Activated CD8-positive, alpha-beta memory T cell treated with anti-CD3 and anti-CD28 coated beads, Interleukin-2, amount 50 U/mL, for 24 hours (primary cell): Measurements from ENCODE around the gene PCDHGC5.

Experiments used
- DNase-seq: peaks from one replicate; pipeline ENCODE4 v3.0.0-alpha.2; 2020; ENCODE audit errors: extremely low read depth

The PCDHGC5 gene

DNA sequence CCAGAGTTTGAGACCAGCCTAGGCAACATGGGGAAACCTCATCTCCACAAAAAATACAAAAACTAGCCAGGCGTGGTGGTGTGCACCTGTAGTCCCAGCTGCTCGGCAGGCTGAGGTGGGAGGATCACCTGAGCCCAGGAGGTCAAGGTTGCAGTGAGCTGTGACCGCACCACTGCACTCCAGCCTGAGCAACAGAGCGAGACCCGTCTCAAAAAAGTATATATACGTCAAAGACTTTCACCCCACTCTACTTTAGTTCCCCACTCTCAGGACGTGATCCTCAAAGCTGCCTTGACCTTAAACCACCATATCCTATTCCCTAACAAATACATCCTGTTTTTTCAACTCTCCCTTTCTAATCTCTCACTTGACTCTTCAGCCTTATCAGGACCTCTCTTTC is 41.0 kb downstream of the PCDHGC5 start:
- no peak for DNase-seq

DNA sequence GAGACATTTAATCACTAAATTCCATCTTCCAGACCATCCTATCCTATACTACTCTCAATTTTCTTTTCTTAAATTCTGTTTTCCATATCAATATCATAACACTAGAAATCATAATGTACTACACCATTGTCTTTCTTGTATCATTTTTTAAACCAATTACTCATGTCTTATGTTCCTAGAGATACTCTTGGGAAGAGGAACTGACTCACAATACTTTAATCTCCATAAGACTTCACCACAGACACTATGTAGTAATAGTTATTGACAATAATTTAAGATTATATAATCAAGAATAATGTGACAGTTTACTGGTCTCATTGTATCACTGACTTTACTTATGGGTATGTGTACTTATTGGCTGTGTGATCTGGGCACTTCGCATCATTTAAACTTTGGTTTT is 43.8 kb downstream of the PCDHGC5 start:
- no peak for DNase-seq

DNA sequence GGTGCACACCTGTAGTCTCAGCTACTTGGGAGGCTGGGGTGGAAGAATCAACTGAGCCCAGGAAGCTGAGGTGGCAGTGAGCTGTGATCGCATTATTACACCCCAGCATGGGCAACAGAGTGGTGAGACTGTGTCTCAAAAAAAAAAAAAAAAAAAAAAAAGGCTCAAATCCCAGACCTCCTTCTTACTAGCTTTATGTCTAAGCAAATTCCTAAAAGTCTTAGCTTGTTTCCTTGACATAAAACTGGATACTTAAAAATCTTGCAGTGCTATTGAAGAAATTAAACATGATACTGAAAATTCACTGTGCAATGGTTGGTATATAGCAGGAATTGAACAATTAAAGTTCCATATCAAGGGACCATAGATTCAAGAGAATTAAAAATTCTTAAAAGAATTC is 45.0 kb downstream of the PCDHGC5 start:
- DNase-seq = no peak

DNA sequence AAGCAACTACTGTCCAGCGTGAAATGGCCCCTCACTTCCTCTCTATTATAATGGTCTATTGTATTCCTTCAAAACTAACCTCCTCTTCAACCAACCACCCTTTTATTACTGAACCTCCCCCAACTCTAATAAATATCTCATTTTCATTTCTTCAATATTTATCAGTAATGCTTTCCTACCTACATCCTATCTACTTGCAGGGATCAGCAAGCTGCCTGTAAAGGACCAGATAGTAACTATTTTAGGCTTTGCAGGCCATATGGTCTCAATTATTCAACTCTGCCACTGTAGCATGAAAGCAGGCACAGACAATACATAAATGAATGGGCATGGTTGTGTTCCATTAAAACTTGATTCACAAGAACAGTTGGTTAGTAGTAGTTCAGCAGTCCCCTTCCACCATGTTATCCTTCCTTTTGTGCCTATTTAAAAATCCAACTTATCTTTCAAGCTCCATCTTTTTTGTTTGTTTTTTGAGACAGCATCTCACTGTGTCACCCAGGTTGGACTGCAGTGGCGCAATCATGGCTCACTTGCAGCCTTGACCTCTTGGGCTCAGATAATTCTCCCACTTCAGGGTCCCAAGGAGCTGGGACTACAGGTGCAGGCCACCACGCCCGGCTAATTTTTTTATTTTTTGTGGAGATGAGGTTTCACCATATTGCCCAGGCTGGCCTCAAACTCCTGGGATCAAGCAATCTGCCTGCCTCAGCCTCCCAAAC is 45.8 kb downstream of the PCDHGC5 start:
- no peak for DNase-seq
